Hypothalamus (tissue), 51 donors: ENCODE measurements around the gene ZNF280B.
"Not testable (repeated sequence)": the region's sequence is repeated elsewhere in the genome, so short reads cannot be mapped to it uniquely, and the experiment has no call there.

Experiments
- DNase-seq, 51 donors: peaks; one replicate each; lab custom pipeline; 2025; lab: John Stamatoyannopoulos, UW

ZNF280B gene

DNA sequence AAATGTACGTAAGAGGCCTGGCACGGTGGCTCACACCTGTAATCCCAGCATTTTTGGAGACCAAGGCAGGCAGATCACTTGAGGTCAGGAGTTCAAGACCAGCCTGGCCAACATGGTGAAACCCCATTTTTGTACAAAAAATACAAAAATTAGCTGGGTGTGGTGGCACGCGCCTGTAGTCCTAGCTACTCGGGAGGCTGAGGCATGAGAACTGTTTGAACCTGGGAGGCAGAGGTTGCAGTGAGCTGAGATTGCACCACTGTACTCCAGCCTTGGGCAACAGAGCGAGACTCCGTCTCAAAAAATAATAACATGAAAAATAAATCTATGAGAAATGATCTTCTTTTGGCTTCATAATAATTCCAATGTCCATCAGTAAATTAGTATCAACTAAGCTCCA, 2.3 kb upstream of the ZNF280B start:
- DNase-seq = not testable (repeated sequence)

DNA sequence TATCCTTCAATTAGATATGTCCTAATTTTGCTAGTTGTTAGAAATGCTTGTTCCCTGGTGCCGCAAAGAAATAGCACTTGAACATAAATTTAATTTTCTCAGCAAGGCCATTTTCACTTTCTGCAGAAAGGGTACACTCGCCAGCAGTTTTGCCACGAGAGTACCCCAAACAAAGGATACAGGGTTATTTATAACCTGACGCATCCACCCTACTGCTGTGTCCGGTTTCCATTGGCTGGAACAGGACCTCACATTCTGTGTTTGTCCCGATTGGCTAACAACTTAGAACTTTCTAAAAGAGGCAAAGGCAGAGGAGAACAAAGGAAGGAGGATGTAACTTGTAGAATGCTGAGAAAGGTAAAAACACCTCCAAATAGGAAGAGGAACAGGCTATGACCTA, 1.4 kb upstream of the ZNF280B start:
- DNase-seq = not testable (repeated sequence)

DNA sequence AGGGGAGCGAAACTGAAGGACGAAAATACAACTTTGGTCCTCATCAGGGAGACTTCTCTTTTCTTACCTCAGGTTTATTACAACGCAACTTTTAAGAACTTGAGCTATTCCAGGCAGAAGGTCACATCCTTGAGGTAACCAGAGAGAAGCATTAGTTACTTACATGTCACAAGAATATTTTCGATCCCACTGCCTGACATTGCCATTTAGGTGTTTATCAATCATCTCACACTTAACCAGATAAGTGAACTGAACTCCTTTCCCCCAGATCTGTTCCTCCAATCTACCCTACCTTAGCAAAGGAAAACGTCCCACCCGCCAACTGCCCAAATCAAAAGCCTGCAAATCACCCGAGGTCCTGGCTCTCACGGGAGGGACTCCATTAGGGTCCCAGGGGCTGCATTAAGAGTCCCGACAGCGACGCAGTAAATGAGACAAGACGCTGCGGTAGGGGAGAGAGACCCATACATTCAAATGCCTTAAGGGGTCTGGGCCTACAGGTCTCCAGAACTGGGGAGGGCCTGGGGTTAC, 734 bp downstream of the ZNF280B start:
- peak in 1 of 51 donors; percentile 50 for DNase-seq

DNA sequence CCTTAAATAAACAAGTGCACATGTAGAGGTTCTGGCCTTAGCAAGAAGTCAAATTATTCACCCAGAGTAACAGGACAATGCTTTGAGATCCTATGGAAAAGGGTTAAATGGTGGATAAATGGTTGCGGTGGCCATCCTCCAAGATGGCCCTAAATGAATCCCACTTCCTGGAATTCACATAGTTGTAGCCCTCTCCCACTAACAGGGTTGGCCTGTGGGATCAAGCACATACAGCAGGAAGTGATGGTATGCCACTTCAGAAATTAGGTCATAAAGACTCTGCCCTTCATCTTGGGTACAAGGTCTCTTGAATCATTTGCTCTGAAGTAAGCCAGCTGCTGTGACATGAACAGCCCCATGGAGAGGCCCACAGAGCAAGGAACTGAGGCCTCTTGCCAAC, 1.8 kb downstream of the ZNF280B start:
- DNase-seq = no peak

DNA sequence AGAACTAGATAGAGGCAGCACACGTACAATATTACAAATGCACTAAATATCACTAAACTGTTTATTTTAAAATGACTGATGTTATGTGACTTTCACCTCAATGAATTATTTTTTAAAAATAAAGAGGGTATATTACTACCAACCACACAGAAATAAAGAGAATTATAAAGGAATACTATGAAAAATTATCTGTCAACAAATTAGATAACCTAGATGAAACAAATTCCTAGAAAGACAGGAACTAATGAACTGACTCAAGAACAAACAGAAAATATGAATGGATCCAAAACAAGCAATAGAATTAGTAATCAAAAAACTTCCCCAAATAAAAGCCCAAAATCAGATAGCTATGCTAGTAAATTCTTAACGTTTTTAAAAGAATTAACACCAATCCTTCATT, 10.3 kb downstream of the ZNF280B start:
- DNase-seq = no peak

DNA sequence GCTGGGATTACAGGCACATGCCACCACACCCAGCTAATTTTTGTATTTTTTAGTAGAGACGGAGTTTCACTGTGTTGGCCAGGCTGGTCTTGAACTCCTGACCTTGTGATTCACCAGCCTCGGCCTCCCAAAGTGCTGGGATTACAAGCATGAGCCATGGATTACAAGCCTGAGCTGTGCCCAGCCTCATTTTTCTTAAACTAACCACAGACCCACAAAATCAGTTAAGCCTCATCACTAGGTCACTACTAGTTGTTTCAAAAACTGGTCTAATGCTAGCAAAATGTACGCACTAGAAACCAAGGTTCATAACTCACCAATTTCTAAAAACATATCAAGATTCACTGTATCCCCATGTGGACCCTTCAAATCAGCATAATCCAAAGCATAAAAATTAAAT, 17.0 kb downstream of the ZNF280B start:
- not testable (repeated sequence) for DNase-seq

DNA sequence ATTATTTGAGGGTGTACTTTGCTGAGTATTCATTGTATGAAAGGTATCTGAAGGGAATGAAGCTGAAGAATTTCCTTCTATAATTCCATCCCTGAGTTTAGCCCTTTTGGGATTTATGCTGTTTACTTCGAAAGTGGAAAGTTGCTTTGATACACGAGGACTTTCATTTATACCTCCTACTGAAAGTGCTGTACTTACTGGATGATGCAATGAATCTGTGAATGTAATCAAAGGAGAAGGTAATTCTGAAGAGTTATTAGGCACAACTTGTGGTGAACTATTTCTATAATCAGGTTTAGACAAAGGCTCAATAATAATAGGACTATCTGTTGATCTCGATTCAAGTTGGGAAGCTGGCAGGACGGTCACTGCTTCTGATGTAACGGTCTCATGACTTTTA, 19.8 kb downstream of the ZNF280B start:
- DNase-seq = no peak

DNA sequence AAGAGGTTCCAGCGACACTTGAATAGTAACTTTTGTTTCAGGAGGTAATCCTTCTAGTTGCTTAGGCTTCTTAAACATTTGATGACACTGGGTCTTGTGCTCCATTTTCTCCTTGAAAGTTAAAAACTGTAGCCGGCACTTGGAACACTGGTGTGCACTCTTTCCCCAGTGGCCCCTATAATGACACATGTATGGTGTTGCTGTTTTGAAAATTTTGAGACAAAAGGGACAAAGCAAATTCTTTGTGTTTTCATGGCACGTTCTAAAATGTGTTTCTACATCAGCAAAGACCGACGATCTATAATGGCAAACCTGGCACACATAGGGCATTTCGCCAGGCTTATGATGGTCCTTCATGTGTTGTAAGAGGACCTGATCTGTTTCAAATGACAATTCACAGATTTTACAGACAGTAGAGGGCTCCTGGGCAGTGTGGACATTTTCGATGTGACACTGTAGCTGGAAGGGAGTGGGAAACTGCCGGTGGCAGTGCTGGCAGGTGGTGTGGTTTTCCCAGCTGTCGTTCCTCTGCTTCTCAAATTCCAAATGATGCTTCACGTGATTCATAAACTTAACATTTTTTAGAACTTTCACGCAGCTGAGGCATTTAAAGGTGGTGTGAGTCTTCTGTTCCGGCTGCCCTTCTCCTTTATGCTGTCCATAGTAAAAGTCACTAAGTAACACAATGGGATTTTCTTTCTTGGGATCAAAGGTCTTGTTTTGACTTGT, 20.5 kb downstream of the ZNF280B start:
- DNase-seq = no peak

DNA sequence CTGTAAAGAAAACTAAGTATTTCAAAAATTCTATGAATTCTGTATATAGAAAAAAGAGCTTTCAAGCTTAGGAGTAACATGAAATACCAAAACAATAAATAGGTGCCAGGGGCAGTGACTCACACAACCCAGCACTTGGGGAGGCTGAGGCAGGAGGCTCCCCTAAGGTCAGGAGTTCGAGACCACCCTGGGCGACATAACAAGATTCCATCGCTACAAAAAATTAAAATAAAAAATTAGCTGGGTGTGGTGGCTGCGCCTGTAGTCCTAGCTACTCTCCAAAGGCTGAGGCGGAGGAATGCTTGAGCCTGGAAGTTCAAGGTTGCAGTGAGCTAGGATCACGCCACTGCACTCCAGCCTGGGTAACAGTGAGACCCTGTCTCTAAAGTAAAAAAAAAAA, 21.5 kb downstream of the ZNF280B start:
- no peak for DNase-seq

DNA sequence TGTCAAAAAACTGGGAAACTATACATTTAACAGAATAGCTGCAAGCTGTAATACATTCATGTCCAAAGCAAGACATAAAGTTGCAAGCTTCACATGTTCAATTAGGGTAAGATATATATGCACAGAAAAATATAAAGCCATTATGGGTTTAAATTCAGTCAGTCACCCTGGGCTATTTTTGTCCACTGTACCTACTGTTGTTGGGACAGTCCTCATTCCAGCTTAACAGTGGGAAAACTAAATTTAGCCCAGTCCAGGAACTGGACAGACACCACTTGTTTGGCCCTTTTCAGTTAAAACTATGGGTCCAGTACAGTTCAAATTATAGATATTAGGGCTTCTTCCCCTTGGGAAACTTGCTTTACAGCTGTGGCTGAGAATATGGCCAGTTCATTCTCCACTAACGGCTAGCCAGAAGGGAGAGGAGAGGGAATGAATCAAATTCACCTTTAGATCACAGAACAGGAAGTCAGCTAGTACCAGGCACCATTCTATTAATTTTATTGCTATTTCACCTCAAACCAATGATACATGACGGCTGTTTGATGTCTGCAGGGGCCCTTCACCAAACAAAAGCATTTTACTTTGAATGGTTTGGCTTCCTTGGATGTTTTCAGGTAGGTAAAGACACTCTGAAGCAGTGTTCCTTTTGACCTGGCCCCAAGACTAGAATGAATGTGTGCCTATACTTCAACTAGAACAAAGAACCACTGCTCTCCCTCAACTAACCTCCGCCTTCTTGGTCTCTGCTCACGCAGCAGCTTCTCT, 22.2 kb downstream of the ZNF280B start:
- DNase-seq = no peak

DNA sequence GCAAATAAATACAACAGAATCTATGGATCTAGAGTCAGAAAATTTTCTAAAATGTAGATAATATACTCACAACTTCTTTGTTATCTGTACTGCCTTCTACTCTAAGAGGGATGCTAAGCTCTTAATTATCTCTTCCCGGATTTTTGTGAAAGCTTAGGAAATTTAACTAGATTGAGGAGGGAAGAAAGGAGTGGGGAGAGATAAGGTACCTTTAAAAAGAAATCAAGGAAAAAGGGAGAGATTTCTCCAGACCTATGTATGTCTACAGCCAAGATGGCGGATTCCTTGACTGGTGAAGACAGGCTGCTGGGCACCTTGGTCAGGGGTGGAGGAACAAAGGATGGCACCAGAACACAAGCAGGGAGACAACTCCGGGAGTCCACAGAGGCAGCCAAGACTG, 23.0 kb downstream of the ZNF280B start:
- no peak for DNase-seq

DNA sequence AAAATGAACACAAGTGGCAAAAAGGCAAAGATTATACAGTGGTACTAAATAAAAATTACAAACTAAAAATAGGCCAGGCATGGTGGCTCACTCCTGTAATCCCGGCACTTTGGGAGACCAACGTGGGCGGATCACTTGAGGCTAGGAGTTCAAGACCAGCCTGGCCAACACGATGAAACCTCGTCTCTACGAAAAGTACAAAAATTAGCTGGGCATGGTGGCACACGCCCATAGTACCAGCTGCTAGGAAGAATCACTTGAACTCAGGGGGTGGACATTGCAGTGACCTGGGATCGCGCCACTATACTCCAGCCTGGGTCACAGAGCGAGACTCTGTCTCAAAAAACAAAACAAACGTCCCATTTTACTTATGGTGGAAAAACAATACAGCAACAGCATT, 24.5 kb downstream of the ZNF280B start:
- DNase-seq = no peak

DNA sequence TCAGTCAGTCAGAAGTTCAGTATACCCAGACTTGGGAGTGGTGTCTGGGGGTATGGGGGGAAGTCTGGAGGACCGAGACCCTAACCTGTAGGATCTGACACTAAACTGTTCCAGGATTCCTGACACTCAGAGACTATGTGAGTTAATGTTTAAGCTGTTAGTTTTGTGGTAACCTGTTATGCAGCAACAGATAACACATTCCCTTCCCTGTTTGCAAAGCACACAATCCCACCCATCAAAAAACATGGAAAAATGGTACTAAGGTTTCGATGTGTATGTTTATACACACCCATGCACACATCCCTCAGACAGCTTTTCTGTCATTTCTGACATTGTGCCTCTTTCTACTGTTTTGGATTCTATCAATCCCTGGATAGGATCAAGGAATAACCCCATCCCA, 27.6 kb downstream of the ZNF280B start:
- no peak for DNase-seq

DNA sequence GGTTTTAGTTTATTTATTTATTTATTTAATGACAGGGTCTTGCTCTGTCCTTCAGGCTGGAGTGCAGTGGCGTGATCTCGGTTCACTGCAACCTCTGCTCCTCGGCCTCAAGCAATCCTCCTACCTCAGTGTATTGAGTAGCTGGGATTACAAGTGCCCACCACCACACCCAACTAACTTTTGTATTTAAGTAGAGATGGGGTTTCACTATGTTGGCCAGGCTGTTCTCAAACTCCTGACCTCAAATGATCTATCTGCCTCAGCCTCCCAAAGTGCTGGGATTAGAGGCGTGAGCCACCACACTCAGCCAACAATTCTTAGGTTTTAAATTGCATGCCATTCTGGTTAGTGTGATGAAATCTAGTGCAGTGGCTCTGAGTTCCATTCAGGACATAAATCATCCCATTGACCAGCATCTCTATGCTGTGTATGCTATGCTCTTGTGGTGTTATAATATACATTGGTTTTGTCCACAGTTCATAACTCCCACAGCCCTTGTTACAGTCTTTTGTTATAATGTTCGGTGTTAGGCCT, 28.5 kb downstream of the ZNF280B start:
- no peak for DNase-seq

DNA sequence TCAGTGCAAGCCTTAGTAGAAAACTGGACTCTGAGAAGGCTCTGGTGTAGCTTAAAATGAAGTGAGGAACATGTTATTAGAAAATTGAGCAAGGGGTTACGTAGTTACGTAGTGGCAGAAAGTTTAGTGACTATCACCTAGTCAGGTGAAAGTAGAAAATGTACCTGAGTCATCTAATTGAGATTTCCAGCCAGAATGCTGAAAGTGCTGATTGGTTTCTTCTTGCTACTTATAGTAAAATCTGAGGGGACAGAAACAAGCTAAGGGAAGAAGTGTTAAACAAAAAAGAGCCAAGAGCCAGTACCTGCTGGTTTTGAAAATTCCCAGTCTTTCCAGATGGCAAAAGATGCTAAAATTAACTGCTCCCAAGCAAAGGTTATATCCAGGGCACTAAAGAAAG, 29.4 kb downstream of the ZNF280B start:
- no peak for DNase-seq

DNA sequence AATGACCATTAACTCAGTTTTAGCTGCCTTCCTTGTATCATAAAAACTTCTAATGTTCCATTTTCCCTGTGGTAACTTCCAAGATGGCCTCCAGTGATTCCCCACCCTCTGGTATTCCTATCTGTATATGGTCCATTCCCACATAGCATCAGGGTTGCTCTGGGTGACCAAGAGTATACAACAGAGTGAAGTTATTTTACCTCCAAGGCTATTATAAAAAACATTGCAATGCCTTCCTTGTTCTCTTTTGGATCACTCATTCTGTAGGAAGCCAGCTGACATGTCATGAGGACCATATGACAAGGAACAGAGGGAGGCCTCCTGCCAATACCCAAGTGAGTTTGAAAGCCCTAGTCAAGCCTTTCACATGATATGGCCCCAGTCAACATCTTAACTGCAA, 30.1 kb downstream of the ZNF280B start:
- DNase-seq = no peak

DNA sequence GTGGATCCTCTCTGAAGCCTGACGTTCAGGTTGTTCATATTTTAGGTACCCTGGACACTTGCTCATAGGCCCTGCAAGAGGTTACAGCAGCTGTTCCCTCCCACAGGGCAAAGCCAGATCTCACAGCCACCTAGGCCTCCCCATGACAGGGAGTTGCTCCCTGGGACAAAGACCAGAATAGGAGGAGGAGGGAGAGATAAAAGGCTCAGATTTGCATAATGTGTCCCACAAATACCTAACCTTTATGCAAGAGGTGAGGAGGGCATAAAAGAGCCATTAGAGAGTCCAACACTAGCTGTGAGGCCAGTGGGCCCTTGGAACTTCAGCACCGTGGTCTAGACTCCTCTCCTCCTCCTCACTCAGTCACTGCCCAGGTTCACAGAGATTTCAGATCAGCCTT, 33.8 kb downstream of the ZNF280B start:
- no peak for DNase-seq

DNA sequence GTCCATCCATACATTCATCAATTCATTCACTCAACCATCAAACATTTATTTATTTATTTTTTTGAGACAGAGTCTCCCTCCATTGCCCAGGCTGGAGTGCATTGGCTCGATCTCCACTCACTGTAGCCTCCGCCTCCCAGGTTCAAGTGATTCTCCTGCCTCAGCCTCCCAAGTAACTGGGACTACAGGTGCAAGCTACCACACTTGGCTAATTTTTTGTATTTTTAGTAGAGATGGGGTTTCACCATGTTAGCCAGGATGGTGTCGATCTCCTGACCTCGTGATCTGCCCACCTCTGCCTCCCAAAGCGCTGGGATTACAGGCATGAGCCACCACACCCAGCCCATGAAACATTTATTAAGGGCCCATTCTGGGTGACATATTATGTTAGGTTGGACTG, 37.4 kb downstream of the ZNF280B start:
- DNase-seq = not testable (repeated sequence)

DNA sequence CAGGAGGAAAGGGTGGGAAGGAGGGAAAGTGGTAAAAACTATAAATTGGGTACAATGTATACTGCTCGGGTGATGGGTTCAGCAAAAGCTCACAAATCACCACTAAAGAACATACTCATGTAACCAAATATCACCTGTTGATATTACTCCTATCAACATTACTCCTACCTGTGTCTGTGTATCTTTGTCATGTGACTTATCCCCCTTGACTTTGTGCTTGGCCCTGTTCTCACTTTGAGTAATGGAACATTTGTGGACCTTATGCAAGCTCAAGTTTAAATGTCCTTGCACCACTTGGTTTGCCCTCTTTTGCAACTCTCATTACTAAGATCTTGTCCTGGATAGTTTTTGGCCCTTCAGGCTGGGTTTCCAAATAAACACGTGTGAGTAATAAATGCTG, 39.0 kb downstream of the ZNF280B start:
- DNase-seq = no peak

DNA sequence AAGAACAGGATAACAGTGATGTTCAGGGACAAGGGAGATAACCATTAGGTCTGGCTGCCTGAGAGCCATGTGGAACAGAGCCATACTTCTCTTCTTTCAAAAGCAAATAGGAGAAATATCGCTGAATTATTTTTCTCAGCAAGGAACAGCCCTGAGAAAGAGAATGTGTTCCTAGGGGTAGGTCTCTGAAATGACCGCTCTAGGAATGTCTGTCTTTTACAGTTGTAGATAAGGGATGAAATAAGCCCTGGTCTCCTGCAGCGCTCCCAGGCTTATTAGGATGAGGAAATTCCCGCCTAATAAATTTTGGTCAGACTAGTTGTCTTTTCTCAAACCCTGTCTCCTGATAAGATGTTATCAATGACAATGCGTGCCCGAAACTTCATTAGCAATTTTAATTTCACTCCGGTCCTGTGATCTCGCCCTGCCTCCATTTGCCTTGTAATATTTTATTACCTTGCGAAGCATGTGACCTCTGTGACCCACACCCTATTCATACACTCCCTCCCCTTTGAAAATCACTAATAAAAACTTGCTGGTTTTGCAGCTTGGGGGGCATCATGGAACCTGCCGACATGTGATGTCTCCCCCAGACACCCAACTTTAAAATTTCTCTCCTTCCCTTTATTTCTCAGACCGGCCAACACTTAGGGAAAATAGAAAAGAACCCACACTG, 39.6 kb downstream of the ZNF280B start:
- not testable (repeated sequence) for DNase-seq

DNA sequence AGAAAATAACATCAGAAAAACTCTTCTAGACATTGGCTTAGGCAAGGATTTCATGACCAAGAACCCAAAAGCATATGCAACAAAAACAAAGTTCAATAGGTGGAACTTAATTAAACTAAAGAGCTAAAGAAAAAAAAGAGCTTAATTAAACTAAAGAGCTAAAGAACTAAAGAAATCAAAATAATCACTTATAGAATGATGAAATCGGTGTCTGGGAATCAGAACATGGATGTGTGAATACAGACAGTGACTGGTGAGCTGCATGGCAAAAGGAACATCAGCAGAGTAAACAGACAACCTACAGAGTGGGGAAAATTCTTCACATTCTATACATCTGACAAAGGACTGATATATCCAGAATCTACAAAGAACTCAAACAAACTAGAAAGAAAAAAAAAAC, 41.4 kb downstream of the ZNF280B start:
- DNase-seq = no peak
